ENCODE data around the gene FER.

Gene FER

DNA sequence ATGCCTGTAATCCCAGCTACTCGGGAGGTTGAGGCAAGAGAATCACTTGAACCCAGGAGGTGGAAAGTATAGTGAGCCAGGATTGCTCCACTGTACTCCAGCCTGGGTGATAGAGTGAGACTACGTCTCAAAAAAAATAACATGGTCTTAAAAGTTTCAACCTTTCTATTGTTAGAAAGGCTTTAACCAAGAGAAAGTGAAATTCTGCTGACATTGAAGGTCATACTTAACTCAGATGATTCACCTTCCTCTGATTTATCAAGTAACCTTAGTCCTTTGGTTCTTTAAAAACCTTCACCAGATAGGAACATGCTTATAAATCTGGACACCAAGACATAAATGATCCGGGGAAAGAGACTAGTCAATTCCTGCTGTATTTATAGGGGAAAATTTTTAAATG lies 73.3 kb downstream of the FER start:
- H3K4me3 ChIP-seq (replicated peaks; ENCODE audit: insufficient read depth, low read length), result no peak overlapping the region
- DNase-seq (ENCODE audit: low read depth in 1 of 2, low spot score in 1 of 2), result no peak
- H3K27me3 ChIP-seq (ENCODE audit: insufficient read depth, poor library complexity, severe bottlenecking), result no peaks in the 10 kb centered on the region
- no peak for TF ChIP-seq POLR2AphosphoS5 (IDR thresholded peaks at IDR 0.05; ENCODE audit: low read depth)
- TF ChIP-seq, protein P1, sequence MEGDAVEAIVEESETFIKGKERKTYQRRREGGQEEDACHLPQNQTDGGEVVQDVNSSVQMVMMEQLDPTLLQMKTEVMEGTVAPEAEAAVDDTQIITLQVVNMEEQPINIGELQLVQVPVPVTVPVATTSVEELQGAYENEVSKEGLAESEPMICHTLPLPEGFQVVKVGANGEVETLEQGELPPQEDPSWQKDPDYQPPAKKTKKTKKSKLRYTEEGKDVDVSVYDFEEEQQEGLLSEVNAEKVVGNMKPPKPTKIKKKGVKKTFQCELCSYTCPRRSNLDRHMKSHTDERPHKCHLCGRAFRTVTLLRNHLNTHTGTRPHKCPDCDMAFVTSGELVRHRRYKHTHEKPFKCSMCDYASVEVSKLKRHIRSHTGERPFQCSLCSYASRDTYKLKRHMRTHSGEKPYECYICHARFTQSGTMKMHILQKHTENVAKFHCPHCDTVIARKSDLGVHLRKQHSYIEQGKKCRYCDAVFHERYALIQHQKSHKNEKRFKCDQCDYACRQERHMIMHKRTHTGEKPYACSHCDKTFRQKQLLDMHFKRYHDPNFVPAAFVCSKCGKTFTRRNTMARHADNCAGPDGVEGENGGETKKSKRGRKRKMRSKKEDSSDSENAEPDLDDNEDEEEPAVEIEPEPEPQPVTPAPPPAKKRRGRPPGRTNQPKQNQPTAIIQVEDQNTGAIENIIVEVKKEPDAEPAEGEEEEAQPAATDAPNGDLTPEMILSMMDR (IDR thresholded peaks at IDR 0.05; ENCODE audit: insufficient read depth, low read length), result no peak
- no peak for TF ChIP-seq REST (IDR thresholded peaks at IDR 0.05; ENCODE audit: insufficient replicate concordance, low read depth)
- TF ChIP-seq GABPA (IDR thresholded peaks at IDR 0.05; ENCODE audit: low read depth), result no peak
- no peak for TF ChIP-seq SPI1 (IDR thresholded peaks at IDR 0.05; ENCODE audit: borderline replicate concordance, low read depth)
- H3K27ac ChIP-seq (replicated peaks), result no peak overlapping the region

DNA sequence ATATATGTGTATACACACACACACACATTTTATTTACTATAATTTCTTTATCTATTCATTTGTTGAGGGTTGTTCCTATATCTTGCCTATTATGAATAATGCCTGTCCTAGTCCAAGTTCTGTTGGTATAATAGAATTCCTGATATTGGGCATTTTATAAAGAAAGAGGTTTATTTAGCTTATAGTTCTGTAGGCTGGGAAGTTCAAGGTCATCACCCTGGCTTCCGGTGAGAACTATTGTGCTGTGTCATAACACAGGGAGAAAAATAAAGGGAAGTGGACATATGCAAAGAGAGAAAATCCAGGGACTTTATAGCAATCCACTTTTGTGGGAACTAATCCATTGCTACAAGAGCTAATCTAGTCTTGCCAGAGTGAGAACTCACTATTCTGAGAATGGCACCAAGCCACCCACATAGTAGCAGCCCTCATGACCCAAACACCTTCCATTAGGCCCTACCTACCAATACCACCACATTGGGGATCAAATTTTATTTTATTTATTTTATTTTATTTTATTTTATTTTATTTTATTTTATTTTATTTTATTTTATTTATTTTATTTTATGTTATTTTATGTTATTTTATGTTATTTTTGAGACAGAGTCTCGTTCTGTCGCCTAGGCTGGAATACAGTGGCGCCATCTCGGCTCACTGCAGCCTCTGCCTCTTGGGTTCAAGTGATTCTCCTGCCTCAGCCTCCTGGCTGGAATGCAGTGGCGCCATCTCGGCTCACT lies 74.7 kb downstream of the FER start:
- H3K27me3 ChIP-seq (ENCODE audit: insufficient read depth, poor library complexity, severe bottlenecking), result no peaks in the 10 kb centered on the region
- H3K4me3 ChIP-seq (replicated peaks; ENCODE audit: insufficient read depth, low read length), result no peak overlapping the region
- H3K27ac ChIP-seq (replicated peaks), result no peak overlapping the region
- DNase-seq (ENCODE audit: low read depth in 1 of 2, low spot score in 1 of 2), result no peak
- no peak for TF ChIP-seq GABPA (IDR thresholded peaks at IDR 0.05; ENCODE audit: low read depth)

GRCh38 chr5:108827131-108827530 lies 79.4 kb downstream of the FER start:
- Histone ChIP-seq H3K4me3 (replicated peaks; ENCODE audit: insufficient read depth, low read length) (no peak overlapping the region), H3K27ac (replicated peaks) (no peak overlapping the region), H3K27me3 (ENCODE audit: insufficient read depth, poor library complexity, severe bottlenecking) (no peaks in the 10 kb centered on the region)
- TF ChIP-seq GABPA (IDR thresholded peaks at IDR 0.05; ENCODE audit: low read depth), result no peak
- no peak for TF ChIP-seq SPI1 (IDR thresholded peaks at IDR 0.05; ENCODE audit: borderline replicate concordance, low read depth)
- TF ChIP-seq, protein P1 (IDR thresholded peaks at IDR 0.05; ENCODE audit: insufficient read depth, low read length), result no peak
- no peak for TF ChIP-seq POLR2AphosphoS5 (IDR thresholded peaks at IDR 0.05; ENCODE audit: low read depth)
- TF ChIP-seq REST (IDR thresholded peaks at IDR 0.05; ENCODE audit: insufficient replicate concordance, low read depth), result no peak
- DNase-seq (ENCODE audit: low read depth in 1 of 2, low spot score in 1 of 2), result no peak

- no peak for DNase-seq (ENCODE audit: low read depth in 1 of 2, low spot score in 1 of 2)
- no peak overlapping the region for H3K4me3 ChIP-seq (replicated peaks; ENCODE audit: insufficient read depth, low read length)
- no peak overlapping the region for H3K27ac ChIP-seq (replicated peaks)
- H3K27me3 ChIP-seq (ENCODE audit: insufficient read depth, poor library complexity, severe bottlenecking), result no peaks in the 10 kb centered on the region
- no peak for TF ChIP-seq SPI1 (IDR thresholded peaks at IDR 0.05; ENCODE audit: borderline replicate concordance, low read depth)
- TF ChIP-seq POLR2AphosphoS5 (IDR thresholded peaks at IDR 0.05; ENCODE audit: low read depth), result no peak
- TF ChIP-seq, protein P1 (IDR thresholded peaks at IDR 0.05; ENCODE audit: insufficient read depth, low read length), result no peak
- TF ChIP-seq REST (IDR thresholded peaks at IDR 0.05; ENCODE audit: insufficient replicate concordance, low read depth), result no peak
- TF ChIP-seq GABPA (IDR thresholded peaks at IDR 0.05; ENCODE audit: low read depth), result no peak
Observed at GRCh38 chr5:108830705-108831276, 83.1 kb downstream of the FER start.

Measured in HL-60 (cell line).